BJ (cell line): ENCODE results near the gene FAM3B. TPM values are rescaled to one million over a fixed set of nuclear protein-coding genes. Genes with fewer than 3 reads are reported as not detected.

ENCODE experiments used
- CTCF ChIA-PET: fragments of 350-600 bp; formaldehyde crosslinking; extraction: SDS; loops from one replicate; lab custom pipeline; 2021; ENCODE audit warnings: antibody characterized with exemption, inconsistent platforms; lab: Yijun Ruan, JAX
- POLR2A ChIA-PET: fragments of 300-600 bp; sonication (Branson Sonifier 250); formaldehyde crosslinking; extraction: SDS; loops from one replicate; lab custom pipeline; 2021; ENCODE audit warnings: antibody characterized with exemption; lab: Charles Lee
- DNase-seq: peaks from one replicate; pipeline ENCODE4 v3.0.0-alpha.2; 2011; ENCODE audit warnings: low read depth
- H3K27me3 ChIP-seq: 2 replicates; pipeline ENCODE4 v1.6.0; 2011; ENCODE audit warnings: low read length; ENCODE audit not compliant: control insufficient read depth, insufficient read depth
- H3K36me3 ChIP-seq: 2 replicates; pipeline ENCODE4 v1.5.1; 2011; ENCODE audit warnings: low read length; ENCODE audit not compliant: control insufficient read depth, insufficient read depth
- H3K4me3 ChIP-seq: 2 replicates; pipeline ENCODE4 v1.5.1; 2011; ENCODE audit warnings: low read depth, mild to moderate bottlenecking, control low read depth, low read length
- CTCF ChIP-seq: IDR thresholded peaks from 2 replicates; pipeline ENCODE4 v1.5.1; 2011; ENCODE audit warnings: low read depth, mild to moderate bottlenecking, control low read depth, inconsistent platforms, low read length, moderate library complexity; ENCODE audit not compliant: insufficient read depth
- polyA plus RNA-seq: library from polyadenylated mRNA; depleted of rRNA; stranded (reverse); fragments of >200 nt; gene quantifications from 2 replicates; pipeline ENCODE4 v1.2.3, GENCODE V29; 2011

The FAM3B gene
- polyA plus RNA-seq, 1 experiment, result not detected

DNA sequence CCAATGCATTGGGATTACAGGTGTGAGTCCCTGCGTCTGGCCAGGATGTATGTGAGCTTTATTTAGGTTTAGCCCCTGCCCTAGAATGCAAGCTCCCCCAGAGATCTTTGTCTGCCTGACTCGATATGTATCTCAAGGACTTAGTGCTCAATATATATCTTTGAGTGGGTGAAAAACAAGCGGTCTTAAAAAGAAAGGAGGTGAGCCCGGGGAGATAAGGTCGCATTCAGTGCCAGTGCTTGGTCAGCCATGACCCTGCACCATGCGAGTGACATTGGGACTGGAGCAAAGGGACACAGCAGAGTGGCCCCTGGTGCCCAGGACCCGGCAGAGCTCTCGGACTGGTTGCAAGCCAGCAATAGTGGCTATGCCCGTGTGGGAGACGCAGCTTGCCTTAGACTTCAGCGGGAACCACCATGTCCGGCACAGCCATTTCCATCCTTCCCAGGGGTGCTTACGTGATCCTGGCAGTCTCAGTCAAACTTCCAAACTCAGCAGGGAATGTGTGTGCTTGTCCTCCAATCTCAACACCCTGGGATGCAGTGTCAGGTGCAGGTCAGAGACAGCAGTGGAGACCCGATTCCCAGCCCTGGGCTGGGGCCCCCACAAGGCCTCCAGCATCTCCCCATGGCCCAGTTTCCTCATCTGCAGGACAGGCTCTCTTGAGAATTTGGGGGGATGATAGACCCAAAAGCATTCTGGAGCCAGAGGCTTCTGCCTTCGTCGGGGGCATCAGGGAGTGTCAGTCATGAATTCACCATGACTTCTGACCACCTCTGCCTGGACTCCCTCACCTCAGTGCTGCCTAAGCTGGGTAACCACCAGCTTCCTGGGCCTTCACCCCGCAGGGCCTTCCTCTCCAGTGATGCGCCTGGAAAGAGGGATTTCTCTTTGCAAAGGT is 47.0 kb downstream of the FAM3B start:
- Histone ChIP-seq H3K36me3 (no peaks in the 10 kb centered on the region), H3K27me3 (no peaks in the 10 kb centered on the region), H3K4me3 (no peak overlapping the region)
- no peak for TF ChIP-seq CTCF
- POLR2A ChIA-PET, result no interaction called here
- DNase-seq, result no peak
- CTCF ChIA-PET, result interaction anchor here (0.9 to 1.8 kb wide), 2 partner anchors 9 to 59 kb away, joined by 3 to 5 read pairs; no protein-coding TSS in a partner anchor

DNA sequence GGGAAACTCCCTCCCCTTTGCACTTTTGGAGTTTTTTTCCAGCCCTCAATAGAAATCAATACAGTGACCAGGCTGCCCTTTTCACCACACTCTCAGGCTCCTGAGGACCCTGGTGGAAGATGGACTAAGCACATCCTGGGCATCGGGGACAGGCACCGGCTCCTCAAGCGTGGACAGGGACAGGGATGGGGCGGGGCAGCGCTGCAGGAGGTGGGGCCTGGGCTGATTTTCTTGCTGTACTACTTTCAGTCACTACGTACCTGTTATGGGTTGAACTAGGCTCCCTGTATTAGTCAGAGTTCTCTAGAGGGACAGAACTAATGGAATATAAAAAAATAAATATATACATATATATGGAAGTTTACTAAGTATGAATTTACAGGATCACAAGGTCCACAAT is 47.7 kb downstream of the FAM3B start:
- Histone ChIP-seq H3K27me3 (no peaks in the 10 kb centered on the region; the same call in 1 of the 2 replicates), H3K4me3 (no peak overlapping the region), H3K36me3 (no peaks in the 10 kb centered on the region)
- DNase-seq, result no peak
- ChIA-PET CTCF (no interaction called here), POLR2A (no interaction called here)
- no peak for TF ChIP-seq CTCF

DNA sequence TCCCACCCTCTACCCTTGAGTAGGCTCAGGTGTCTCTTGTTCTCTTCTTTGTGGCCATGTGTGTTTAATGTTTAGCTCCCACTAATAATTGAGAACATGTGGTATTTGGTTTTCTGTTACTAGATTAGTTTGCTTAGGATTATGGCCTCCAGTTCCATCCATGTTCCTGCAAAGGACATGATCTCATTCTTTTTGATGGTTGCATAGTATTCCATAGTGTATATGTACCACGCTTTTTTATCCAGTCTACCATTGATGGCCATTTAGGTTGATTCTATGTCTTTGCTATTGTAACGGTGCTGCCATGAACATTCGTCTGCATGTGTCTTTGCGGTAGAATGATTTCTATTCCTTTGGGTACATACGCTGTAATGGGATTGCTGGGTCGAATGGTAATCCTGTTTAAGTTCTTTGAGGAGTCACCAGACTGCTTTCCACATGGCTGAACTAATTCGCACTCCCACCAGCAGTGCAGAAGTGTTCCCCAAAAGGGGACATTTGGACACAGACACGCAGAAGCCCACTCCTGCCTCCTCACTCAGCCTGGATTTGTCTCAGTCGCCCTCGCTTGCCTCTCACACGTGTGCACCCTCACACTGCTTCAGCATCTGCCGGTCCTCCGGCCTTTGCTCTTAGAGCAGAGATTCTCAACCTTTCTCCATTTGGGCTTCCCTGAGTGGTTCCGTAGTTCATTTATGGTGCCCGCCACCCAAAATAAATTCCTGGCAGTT is 48.9 kb downstream of the FAM3B start:
- Histone ChIP-seq H3K36me3 (no peaks in the 10 kb centered on the region), H3K4me3 (no peak overlapping the region), H3K27me3 (no peaks in the 10 kb centered on the region; the same call in 1 of the 2 replicates)
- POLR2A ChIA-PET, result no interaction called here
- no peak for DNase-seq
- no peak for TF ChIP-seq CTCF
- CTCF ChIA-PET, result interaction anchor here (1.3 kb wide), 1 partner anchor 11 kb away, joined by 5 read pairs; no protein-coding TSS in a partner anchor

DNA sequence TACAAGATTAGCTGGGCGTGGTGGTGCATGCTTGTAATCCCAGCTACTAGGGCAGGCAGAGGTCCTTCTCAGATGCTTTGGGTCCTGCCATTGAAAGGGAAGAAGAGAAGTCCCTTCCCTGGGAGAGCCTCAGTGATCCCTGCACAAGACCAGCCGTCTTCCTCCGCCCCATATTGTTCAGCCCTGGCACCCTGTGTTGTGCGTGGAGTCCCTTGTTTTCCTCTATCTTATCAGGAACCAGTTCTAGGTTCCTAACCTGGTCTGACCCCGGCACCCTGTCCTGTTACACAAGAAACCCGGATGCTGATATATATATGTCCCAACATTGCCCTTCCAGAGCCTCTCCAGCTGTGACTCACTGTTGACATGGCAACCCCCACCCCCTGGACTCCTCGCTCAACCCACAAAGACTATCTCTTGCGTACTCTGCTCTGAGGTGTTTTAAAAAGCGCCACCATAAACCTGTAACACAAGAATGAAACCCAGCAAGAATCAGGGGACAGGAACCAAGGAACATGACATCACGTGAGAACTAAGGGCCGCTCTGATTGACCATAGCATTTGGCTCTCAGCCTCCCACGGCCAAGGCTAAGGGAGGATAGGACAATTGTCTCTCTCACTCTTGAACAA is 50.0 kb downstream of the FAM3B start:
- no peak for DNase-seq
- ChIA-PET POLR2A (no interaction called here), CTCF (no interaction called here)
- Histone ChIP-seq H3K4me3 (no peak overlapping the region), H3K36me3 (no peaks in the 10 kb centered on the region), H3K27me3 (no peaks in the 10 kb centered on the region; the same call in 1 of the 2 replicates)
- TF ChIP-seq CTCF, result no peak
